CD8-positive, alpha-beta memory T cell (primary cell): ENCODE measurements around the gene ASB6. TPM values are rescaled to one million over a fixed set of nuclear protein-coding genes. Genes with fewer than 3 reads are reported as not detected.

ENCODE experiments used
- CTCF ChIA-PET: fragments of 350-600 bp; sonication (Branson Sonifier 250); formaldehyde crosslinking; loops from one replicate; lab custom pipeline; 2021; ENCODE audit warnings: antibody characterized with exemption; lab: Charles Lee
- POLR2A ChIA-PET: fragments of 350-600 bp; sonication (Branson Sonifier 250); formaldehyde crosslinking; loops from one replicate; lab custom pipeline; 2021; ENCODE audit warnings: antibody characterized with exemption; lab: Charles Lee
- DNase-seq, 5 donors: peaks; one replicate each; pipeline versions ENCODE4 v3.0.0 to v3.0.0-alpha.2; 2020 to 2022; ENCODE audit warnings: mixed read lengths in 1 of 5
- H3K27ac ChIP-seq: one replicate; pipeline ENCODE4 v1.7.0; 2013; ENCODE audit warnings: low read depth, mild to moderate bottlenecking, low read length, moderate library complexity
- H3K27me3 ChIP-seq: 2 replicates; pipeline ENCODE4 v1.7.0; 2013; ENCODE audit warnings: low read length, mild to moderate bottlenecking; ENCODE audit not compliant: insufficient read depth, poor library complexity, severe bottlenecking
- H3K36me3 ChIP-seq: 2 replicates; pipeline ENCODE4 v1.7.0; 2013; ENCODE audit warnings: mild to moderate bottlenecking, low read length, moderate library complexity; ENCODE audit not compliant: insufficient read depth
- H3K4me1 ChIP-seq: 2 replicates; pipeline ENCODE4 v1.7.0; 2013; ENCODE audit warnings: mild to moderate bottlenecking, low read length, moderate library complexity; ENCODE audit not compliant: insufficient read depth
- H3K4me3 ChIP-seq: 2 replicates; pipeline ENCODE4 v1.7.0; 2013; ENCODE audit warnings: mild to moderate bottlenecking, low read length
- H3K9me3 ChIP-seq: 2 replicates; pipeline ENCODE4 v1.7.0; 2013; ENCODE audit warnings: mild to moderate bottlenecking, low read length
- H3K27ac Mint-ChIP-seq, 8 donors: one replicate each; pipeline ENCODE4 v1.8.0; 2020 to 2021; ENCODE audit warnings: mixed read lengths in 8 of 8, mild to moderate bottlenecking in 6 of 8, inconsistent platforms in 3 of 8, moderate library complexity in 3 of 8
- H3K27me3 Mint-ChIP-seq, 2 donors: one replicate each; pipeline ENCODE4 v1.8.0; 2020 to 2021; ENCODE audit warnings: mixed read lengths in 2 of 2, mild to moderate bottlenecking in 1 of 2, moderate library complexity in 1 of 2
- H3K36me3 Mint-ChIP-seq, 3 donors: one replicate each; pipeline ENCODE4 v1.8.0; 2020 to 2021; ENCODE audit warnings: mixed read lengths in 3 of 3, inconsistent platforms in 1 of 3, mild to moderate bottlenecking in 1 of 3
- H3K4me1 Mint-ChIP-seq, 3 donors: one replicate each; pipeline ENCODE4 v1.8.0; 2020 to 2021; ENCODE audit warnings: mixed read lengths in 3 of 3, inconsistent platforms in 1 of 3, mild to moderate bottlenecking in 1 of 3
- H3K4me3 Mint-ChIP-seq, 7 donors: one replicate each; pipeline ENCODE4 v1.8.0; 2020 to 2021; ENCODE audit warnings: mixed read lengths in 7 of 7, mild to moderate bottlenecking in 6 of 7, moderate library complexity in 4 of 7, inconsistent platforms in 2 of 7
- H3K9me3 Mint-ChIP-seq, 5 donors: one replicate each; pipeline ENCODE4 v1.8.0; 2020 to 2022; ENCODE audit warnings: mixed read lengths in 5 of 5, mild to moderate bottlenecking in 3 of 5, moderate library complexity in 2 of 5, inconsistent platforms in 1 of 5
- polyA plus RNA-seq: library from polyadenylated mRNA; unstranded; fragments of 300-500 nt; fragmentation: Illumina TruSeq; gene quantifications from one replicate; pipeline ENCODE4 v1.2.3, GENCODE V29; 2021
- total RNA-seq, 2 experiments: library from RNA; stranded (reverse); gene quantifications; one replicate each; pipeline ENCODE4 v1.2.3, GENCODE V29; 2021

The ASB6 gene
- total and polyA plus RNA-seq, 3 experiments from 2014 or later: 28.0 to 31.0 (median 28.3) TPM

- H3K4me1 ChIP-seq: no peaks in the 10 kb centered on the region
- no peak overlapping the region for H3K27ac Mint-ChIP-seq
- no peak overlapping the region for H3K4me3 ChIP-seq
- no peak overlapping the region for H3K27ac ChIP-seq
- H3K27me3 Mint-ChIP-seq: peaks cover 0 to 4% of the 10 kb centered on the region in 2 donors
- no peak overlapping the region for H3K4me3 Mint-ChIP-seq
- no peaks in the 10 kb centered on the region for H3K4me1 Mint-ChIP-seq
- no peak for DNase-seq
- H3K36me3 Mint-ChIP-seq: no peaks in the 10 kb centered on the region
- H3K9me3 ChIP-seq: no peaks in the 10 kb centered on the region
- ChIA-PET CTCF (no interaction called here), POLR2A (no interaction called here)
- H3K36me3 ChIP-seq: no peaks in the 10 kb centered on the region
- H3K9me3 Mint-ChIP-seq: no peaks in the 10 kb centered on the region
- no peaks in the 10 kb centered on the region for H3K27me3 ChIP-seq
Observed at GRCh38 chr9:129655154-129655553, 13.2 kb upstream of the ASB6 start.

- Histone ChIP-seq H3K9me3 (no peaks in the 10 kb centered on the region), H3K36me3 (no peaks in the 10 kb centered on the region), H3K4me3 (no peak overlapping the region), H3K27ac (no peak overlapping the region), H3K27me3 (no peaks in the 10 kb centered on the region), H3K4me1 (no peaks in the 10 kb centered on the region)
- no peak for DNase-seq
- H3K27me3 Mint-ChIP-seq: peaks cover 0 to 3% of the 10 kb centered on the region in 2 donors
- H3K4me1 Mint-ChIP-seq: no peaks in the 10 kb centered on the region
- no peaks in the 10 kb centered on the region for H3K9me3 Mint-ChIP-seq
- no peak overlapping the region for H3K27ac Mint-ChIP-seq
- CTCF ChIA-PET: no interaction called here
- no peaks in the 10 kb centered on the region for H3K36me3 Mint-ChIP-seq
- H3K4me3 Mint-ChIP-seq: no peak overlapping the region
- POLR2A ChIA-PET: no interaction called here
Observed at GRCh38 chr9:129654554-129655040, 12.6 kb upstream of the ASB6 start.

- Histone ChIP-seq H3K9me3 (no peaks in the 10 kb centered on the region), H3K27me3 (no peaks in the 10 kb centered on the region), H3K36me3 (no peaks in the 10 kb centered on the region), H3K4me1 (no peaks in the 10 kb centered on the region), H3K4me3 (no peak overlapping the region), H3K27ac (no peak overlapping the region)
- Mint-ChIP-seq H3K9me3 (no peaks in the 10 kb centered on the region), H3K27ac (no peak overlapping the region), H3K27me3 (no peaks in the 10 kb centered on the region), H3K4me1 (no peaks in the 10 kb centered on the region), H3K4me3 (no peak overlapping the region), H3K36me3 (no peaks in the 10 kb centered on the region)
- ChIA-PET POLR2A (no interaction called here), CTCF (no interaction called here)
- no peak for DNase-seq
Observed at GRCh38 chr9:129653823-129654553, 12.0 kb upstream of the ASB6 start.

GRCh38 chr9:129650680-129651235 lies 8.8 kb upstream of the ASB6 start:
- Mint-ChIP-seq H3K4me1 (no peaks in the 10 kb centered on the region), H3K9me3 (no peaks in the 10 kb centered on the region), H3K4me3 (no peak overlapping the region), H3K27ac (no peak overlapping the region), H3K27me3 (no peaks in the 10 kb centered on the region), H3K36me3 (no peaks in the 10 kb centered on the region)
- POLR2A ChIA-PET: no interaction called here
- Histone ChIP-seq H3K4me3 (no peak overlapping the region), H3K36me3 (no peaks in the 10 kb centered on the region), H3K27ac (no peak overlapping the region), H3K27me3 (no peaks in the 10 kb centered on the region), H3K9me3 (no peaks in the 10 kb centered on the region), H3K4me1 (no peaks in the 10 kb centered on the region)
- CTCF ChIA-PET: interaction anchor here (1.6 kb wide), 1 partner anchor 508 kb away, joined by 4 read pairs; no protein-coding TSS in a partner anchor
- DNase-seq: no peak

GRCh38 chr9:129649726-129650679 lies 8.1 kb upstream of the ASB6 start:
- Histone ChIP-seq H3K27ac (no peak overlapping the region), H3K4me3 (no peak overlapping the region), H3K4me1 (no peaks in the 10 kb centered on the region), H3K9me3 (no peaks in the 10 kb centered on the region), H3K36me3 (no peaks in the 10 kb centered on the region), H3K27me3 (no peaks in the 10 kb centered on the region)
- Mint-ChIP-seq H3K4me1 (no peaks in the 10 kb centered on the region), H3K27me3 (no peaks in the 10 kb centered on the region), H3K27ac (peak overlapping the region in 1 of 8 donors; percentile 42), H3K36me3 (no peaks in the 10 kb centered on the region), H3K9me3 (no peaks in the 10 kb centered on the region), H3K4me3 (no peak overlapping the region)
- ChIA-PET POLR2A (no interaction called here), CTCF (interaction anchor here (1.6 kb wide), 1 partner anchor 507 kb away, joined by 4 read pairs; no protein-coding TSS in a partner anchor)
- no peak for DNase-seq

- Mint-ChIP-seq H3K36me3 (no peaks in the 10 kb centered on the region), H3K27me3 (no peaks in the 10 kb centered on the region), H3K4me3 (no peak overlapping the region), H3K27ac (no peak overlapping the region), H3K4me1 (no peaks in the 10 kb centered on the region), H3K9me3 (no peaks in the 10 kb centered on the region)
- no peaks in the 10 kb centered on the region for H3K27me3 ChIP-seq
- POLR2A ChIA-PET: no interaction called here
- no peak overlapping the region for H3K4me3 ChIP-seq
- no peaks in the 10 kb centered on the region for H3K36me3 ChIP-seq
- no peaks in the 10 kb centered on the region for H3K4me1 ChIP-seq
- no peaks in the 10 kb centered on the region for H3K9me3 ChIP-seq
- DNase-seq: no peak
- no peak overlapping the region for H3K27ac ChIP-seq
- CTCF ChIA-PET: no interaction called here
Observed at GRCh38 chr9:129648764-129649115, 6.8 kb upstream of the ASB6 start.

GRCh38 chr9:129648092-129648763 lies 6.3 kb upstream of the ASB6 start:
- H3K27ac Mint-ChIP-seq: peak overlapping the region in 2 of 8 donors; percentile 28 to 68
- no peaks in the 10 kb centered on the region for H3K4me1 Mint-ChIP-seq
- H3K4me3 Mint-ChIP-seq: no peak overlapping the region
- Histone ChIP-seq H3K27me3 (no peaks in the 10 kb centered on the region), H3K36me3 (no peaks in the 10 kb centered on the region), H3K4me1 (no peaks in the 10 kb centered on the region), H3K9me3 (no peaks in the 10 kb centered on the region), H3K4me3 (no peak overlapping the region), H3K27ac (no peak overlapping the region)
- H3K27me3 Mint-ChIP-seq: no peaks in the 10 kb centered on the region
- CTCF ChIA-PET: no interaction called here
- no peak for DNase-seq
- POLR2A ChIA-PET: no interaction called here
- no peaks in the 10 kb centered on the region for H3K9me3 Mint-ChIP-seq
- no peaks in the 10 kb centered on the region for H3K36me3 Mint-ChIP-seq
